HG02610 (cell line): ENCODE data around the gene SPATA20.

Source experiments
- ATAC-seq: cut with Tn5 transposase; IDR thresholded peaks from one replicate; pipeline ENCODE4 v1.9.1; 2021; ENCODE audit warnings: mild to moderate bottlenecking, moderate library complexity; ENCODE audit not compliant: unreplicated experiment

SPATA20 gene

GRCh38 chr17:50594128-50594823, 47.3 kb downstream of the SPATA20 start:
- ATAC-seq = no peak

GRCh38 chr17:50594892-50595291, 47.9 kb downstream of the SPATA20 start:
- ATAC-seq = no peak

- no peak for ATAC-seq
Measured at GRCh38 chr17:50596191-50597037, 49.4 kb downstream of the SPATA20 start.

GRCh38 chr17:50598487-50598886, 51.5 kb downstream of the SPATA20 start:
- no peak for ATAC-seq

GRCh38 chr17:50599606-50600005, 52.6 kb downstream of the SPATA20 start:
- no peak for ATAC-seq

GRCh38 chr17:50601823-50602375, 54.9 kb downstream of the SPATA20 start:
- ATAC-seq = no peak

GRCh38 chr17:50602836-50603235, 55.9 kb downstream of the SPATA20 start:
- ATAC-seq = no peak

GRCh38 chr17:50603340-50603739, 56.4 kb downstream of the SPATA20 start:
- ATAC-seq = no peak

GRCh38 chr17:50604513-50604912, 57.5 kb downstream of the SPATA20 start:
- ATAC-seq = no peak

- no peak for ATAC-seq
Measured at GRCh38 chr17:50605429-50605828, 58.5 kb downstream of the SPATA20 start.
